GM19395 (cell line): ENCODE measurements around the gene LIMS1.
"Not testable (repeated sequence)": the region's sequence is repeated elsewhere in the genome, so short reads cannot be mapped to it uniquely, and the experiment has no call there.

Source experiments
- ATAC-seq: cut with Tn5 transposase; IDR thresholded peaks from one replicate; pipeline ENCODE4 v1.9.1; 2021; ENCODE audit warnings: mild to moderate bottlenecking, moderate library complexity; ENCODE audit not compliant: unreplicated experiment

Gene LIMS1, protein sequence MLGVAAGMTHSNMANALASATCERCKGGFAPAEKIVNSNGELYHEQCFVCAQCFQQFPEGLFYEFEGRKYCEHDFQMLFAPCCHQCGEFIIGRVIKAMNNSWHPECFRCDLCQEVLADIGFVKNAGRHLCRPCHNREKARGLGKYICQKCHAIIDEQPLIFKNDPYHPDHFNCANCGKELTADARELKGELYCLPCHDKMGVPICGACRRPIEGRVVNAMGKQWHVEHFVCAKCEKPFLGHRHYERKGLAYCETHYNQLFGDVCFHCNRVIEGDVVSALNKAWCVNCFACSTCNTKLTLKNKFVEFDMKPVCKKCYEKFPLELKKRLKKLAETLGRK

DNA sequence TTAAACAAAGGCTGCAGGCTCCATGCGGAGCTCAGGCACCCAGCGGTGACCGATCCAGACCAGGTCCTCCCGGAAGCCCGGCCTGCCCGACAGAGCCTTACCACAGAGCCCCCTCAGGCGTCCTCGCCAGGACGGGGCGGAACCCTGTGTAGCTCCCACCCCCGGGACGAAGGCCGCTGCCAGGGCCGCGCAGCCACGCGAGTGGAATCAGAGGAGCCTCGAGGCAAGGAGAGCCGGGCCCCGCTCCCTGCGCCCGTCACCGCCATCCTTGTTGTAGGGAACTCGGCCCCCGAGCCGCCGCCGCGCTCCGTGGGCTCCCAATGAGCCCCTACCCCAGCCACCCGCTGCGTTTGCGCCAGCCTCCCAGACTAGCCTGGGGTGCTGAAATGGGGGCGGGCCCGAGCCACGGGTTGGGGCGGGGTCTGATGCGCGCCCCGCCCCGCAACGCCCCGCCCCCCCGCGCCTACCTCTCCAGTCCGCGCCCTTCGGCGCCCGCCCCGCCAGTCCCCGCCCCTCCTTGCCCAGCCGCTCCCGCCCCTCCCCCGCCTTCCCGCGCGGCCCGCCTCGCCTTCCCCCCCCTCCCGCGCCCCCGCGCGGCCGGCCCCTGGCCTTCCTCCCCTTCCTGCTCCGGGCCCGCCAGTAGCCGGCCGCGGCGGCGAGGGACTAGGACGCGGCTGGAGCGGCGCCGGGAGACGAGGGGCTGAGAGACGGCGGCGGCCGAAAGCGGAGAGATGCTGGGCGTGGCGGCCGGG, at the start of gene LIMS1:
Gene LIMS1 (plus strand): TSS at position 639 of the 752 bp plus-strand sequence. CDS start 93 bp downstream, at position 732.
- peak; percentile 89 for ATAC-seq

DNA sequence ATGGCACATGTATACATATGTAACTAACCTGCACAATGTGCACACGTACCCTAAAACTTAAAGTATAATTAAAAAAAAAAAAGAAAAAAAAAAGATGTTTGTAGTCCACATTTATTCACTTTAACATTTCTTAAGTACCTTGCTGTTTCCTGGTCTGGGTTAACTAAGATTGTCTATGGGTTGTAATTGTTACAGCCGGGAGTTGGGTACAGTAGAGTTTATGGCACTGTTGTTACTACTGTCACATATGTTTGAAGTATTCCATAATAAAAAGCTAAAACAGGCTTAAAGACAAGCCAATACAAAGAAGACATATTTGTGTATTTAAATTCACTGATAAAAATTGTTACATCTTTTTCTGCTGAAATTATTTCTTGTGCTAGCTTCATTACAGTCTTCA, 49.0 kb upstream of the LIMS1 start:
- no peak for ATAC-seq

DNA sequence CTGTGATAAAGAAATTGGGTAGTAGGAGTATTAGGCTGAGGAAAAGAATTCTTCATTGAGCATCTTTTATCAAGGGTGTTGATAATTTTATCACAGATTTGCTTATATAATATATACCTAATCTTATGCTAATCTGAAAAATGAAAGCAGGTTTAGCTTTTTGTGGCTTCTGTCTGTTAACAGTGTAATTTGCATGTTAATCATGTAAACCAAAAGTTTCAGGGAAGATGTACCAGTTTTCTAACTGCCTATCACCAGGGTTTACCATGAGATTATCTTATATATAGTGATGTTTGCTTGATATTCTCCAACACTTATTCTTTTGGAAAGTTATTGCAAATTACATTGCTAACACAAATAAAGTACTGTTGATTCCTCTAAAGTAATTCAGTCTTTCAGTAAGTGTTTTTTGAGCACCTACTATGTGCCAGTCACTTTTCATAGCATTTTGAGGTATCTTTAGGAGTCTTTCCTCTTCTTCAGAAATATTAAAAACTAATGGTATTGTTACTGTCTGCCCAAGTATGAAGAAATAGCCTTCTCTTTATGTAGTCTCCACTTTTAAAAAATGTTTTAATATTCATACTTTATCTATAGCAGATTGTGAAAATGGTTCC, 43.7 kb upstream of the LIMS1 start:
- no peak for ATAC-seq

DNA sequence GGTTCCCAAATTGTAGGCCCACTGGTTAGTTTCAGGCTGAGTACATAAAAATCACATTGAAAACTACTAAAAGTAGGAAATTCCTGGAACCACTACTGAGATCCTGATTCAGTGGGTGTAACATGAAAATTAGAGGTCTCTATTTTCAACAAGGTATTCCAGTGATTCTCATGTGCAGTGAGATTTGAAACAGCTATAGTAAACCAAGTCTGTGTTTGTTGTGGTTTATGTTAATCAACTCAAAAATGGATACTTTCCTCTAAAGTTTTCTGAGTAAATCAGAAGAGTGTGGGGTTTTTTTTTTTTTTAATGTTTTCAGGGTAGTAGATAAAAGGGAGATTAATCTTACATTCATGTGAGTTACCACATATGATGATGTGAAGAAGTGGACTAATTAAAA, 42.4 kb upstream of the LIMS1 start:
- ATAC-seq = no peak

DNA sequence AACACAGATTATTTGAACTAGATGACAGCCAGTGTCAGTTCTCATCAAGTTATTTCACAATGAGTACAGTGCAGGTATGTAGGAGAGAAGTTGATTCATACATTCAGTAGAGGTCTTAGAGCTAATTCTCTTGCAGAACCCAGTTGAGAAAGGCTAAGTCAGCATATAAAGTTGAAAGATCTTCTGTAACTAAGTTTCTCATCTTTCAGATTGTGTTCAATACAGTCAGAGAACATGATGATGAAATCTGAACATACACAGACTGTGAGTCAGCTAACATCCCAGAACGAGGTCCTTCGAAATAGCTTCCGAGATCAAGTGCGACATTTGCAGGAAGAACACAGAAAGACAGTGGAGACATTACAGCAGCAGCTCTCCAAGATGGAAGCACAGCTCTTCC, 41.9 kb upstream of the LIMS1 start:
- no peak for ATAC-seq

DNA sequence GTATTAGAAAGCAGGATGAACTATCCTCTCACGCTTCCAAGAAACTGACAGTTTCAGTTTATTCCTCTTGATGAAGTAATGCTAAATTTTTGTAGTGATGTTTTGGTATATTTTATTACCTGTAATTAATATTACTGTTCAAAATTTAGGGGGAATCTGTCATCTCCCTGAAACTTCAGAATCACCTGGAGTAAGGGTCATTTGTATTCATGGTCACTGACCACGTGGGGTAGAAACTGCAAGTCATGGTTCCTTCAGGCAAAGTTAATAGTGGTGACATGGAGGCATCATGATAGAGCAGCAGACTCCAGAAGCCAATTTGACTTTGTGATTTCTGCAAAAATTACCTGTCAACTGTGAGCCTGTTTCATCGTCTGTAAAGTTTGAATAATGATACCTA, 38.1 kb upstream of the LIMS1 start:
- not testable (repeated sequence) for ATAC-seq

DNA sequence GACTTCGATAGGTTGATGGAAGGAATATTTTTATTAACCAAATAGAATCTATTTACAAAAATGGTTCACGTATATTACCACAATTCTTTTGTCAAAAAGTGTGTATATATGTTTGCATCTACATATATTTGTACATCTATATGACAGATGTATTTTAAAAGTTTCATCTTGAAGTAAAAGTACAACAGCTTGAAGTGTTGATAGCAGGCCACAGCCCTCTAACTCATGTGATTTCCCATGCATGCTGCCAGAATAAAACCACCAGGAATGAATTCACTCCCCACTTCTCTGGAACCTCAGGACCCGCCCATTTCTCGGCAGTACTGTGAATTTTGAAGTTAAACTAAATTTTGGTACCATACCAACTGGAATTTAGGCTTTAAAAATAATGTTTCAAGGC, 26.6 kb upstream of the LIMS1 start:
- ATAC-seq = not testable (repeated sequence)

DNA sequence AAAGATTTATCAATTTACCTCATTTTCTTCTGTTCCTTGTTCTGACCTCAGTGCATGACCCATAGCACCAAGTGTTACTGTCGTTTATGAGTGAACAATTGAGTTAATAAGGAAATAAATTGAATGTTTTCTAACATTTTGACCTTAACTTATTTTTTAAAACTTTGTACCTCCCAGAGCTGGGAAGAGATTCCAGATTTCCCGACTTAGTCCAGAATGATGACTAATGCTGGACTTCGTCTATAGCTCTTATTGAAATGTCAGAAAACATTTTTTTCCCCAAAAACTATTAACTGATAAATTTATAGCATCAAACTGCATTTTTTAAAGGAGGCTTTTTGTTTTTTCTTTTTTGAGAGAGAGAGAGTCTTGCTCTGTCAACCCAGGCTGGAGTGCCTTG, 21.8 kb upstream of the LIMS1 start:
- ATAC-seq = not testable (repeated sequence)

DNA sequence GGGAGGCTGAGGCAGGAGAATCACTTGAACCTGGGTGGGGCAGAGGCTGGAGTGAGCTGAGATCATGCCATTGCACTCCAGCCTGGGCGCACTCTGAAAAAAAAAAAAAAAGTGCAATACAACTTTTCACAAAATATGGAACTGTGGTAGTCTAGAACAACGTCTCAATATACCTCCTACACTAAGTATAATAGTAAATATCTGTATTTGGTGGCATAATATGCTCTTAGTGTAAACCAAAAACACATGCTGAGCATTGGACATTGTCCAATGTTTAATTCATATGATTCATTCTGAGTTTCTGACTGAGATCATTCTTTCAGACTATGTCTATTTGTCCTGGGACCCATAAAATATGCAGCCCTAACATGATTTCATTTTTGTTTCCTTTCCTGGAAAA, 19.8 kb upstream of the LIMS1 start:
- not testable (repeated sequence) for ATAC-seq

DNA sequence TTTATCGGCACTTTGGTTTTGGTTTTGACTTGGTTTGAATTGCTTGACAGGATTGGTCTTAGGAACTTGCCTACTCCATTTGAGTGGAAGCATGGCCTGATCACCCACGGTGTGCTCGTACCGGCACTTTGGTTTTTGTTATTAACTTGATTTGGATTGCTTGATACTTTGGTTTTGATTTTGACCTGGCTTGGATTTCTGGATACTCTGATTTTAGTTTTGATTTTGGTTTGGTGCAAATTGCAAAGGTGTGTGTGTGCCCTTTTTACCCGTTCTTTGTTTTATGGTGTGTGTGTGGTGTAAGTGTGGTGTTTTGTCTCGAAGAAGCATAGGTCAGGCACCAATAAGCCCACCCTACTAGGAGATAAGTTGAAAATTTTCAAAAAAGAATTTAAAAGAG, 9.6 kb upstream of the LIMS1 start:
- not testable (repeated sequence) for ATAC-seq

DNA sequence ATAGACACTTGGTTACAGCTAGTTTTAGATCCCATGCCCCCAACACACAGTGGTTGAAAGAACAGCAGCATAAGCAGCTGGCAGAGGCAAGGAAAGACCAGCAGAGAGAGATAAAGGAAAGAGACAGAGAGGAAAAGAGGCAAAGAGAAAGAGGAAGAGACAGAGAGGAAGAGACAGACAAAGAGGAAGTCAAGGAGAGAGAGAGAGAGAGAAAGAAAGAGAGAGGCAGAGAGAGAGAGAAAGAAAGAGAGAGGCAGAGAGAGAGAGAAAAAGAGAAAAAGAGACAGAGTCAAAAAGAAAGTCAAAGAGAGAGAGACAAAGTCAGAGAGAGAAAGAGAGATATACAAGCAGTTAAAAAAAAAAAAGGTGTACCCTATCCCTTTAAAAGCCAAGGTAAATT, 9.0 kb upstream of the LIMS1 start:
- not testable (repeated sequence) for ATAC-seq

DNA sequence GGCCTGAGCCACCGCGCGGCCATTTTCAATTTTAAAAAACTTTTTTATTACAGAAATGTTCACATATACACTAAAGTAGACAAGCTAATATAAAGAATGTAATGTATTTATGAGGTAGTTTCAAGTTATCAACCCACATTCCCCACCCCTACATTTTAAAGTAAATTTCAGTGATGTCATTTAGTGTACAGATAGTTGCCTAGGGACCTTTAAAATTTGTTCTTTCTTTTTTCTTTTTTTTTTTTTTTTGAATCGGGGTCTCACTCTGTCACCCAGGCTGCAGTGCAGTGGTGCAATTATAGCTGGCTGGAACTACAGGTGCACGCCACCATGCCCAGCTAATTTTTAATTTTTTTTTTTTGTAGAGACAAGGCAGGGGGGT, 2.6 kb upstream of the LIMS1 start:
- ATAC-seq = no peak

DNA sequence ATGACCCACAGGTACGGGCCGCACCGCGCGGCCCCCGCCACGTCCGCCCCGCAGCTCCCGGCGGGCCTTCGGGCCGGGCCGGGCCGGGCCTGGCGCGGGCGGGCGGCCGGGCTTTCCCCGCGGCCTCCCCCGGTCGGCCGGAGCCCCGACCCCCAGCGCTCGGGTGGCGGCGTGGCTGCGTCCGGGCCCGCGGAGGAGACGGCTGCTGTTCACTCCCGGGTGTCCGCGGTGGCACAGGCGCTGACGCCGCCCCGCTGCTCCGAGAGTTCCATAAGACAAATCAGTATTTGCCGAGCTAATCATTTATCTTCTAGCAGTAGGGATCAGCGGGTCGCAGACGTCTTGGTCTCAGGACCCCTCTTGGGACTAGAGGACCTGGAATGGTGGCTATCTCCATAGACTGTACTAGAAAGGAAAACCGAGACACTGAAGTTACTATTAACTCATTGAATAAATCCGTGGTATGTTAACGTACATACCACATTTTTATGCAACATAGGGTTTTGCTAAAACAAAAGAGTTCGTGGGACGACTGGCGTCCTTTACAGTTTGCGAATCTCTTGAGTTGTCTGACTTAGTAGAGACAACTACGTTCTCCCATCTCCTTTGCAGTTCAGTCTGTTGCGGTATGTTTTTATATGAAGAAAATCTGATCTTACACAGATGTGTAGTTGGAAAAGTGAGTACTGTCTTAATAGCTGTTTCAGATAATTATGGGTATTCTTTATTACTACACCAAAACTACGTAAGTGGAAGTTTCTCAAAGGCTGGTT, 500 bp downstream of the LIMS1 start:
- peak; percentile 47 for ATAC-seq

DNA sequence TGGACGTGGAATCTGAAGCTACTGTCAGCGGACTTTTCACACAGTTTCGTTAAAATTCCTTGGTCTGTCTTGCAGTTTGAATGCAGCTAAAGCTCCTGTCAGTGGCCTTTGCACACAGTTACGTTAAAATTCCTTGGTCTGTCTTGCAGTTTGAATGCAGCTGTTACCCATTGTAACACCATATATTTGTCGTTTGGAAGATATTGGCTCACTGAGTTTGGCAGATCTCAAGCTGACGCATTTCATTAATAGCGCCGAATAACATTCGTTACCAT, 1.0 kb downstream of the LIMS1 start:
- no peak for ATAC-seq

DNA sequence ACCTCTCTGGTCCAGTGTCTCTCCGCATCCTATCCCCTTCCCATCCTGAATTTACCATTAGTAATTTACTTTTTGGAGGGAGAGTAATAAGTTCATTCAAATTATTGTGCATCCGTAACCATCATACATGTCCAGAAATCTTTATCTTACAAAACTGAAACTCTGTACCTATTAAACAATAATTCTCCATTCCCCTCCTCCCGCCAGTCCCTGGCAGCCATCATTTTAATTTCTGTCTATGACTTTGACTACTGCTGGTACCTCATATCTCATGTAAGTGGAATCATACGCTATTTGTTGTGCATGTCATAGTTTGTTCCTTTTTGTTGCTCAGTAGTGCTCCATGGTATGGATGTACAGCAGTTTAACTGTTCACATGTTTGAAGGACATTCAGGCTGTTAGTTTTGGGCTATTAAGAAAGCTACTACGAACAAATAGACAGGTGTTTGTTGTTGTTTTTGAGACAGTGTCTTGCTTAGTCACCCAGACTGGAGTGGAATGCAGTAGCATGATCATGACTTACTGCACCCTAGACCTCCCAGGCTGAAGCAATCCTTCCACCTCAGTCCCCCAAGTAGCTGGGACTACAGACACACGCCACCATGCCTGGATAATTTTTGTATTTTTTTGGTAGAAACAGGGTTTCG, 2.0 kb downstream of the LIMS1 start:
- no peak for ATAC-seq

DNA sequence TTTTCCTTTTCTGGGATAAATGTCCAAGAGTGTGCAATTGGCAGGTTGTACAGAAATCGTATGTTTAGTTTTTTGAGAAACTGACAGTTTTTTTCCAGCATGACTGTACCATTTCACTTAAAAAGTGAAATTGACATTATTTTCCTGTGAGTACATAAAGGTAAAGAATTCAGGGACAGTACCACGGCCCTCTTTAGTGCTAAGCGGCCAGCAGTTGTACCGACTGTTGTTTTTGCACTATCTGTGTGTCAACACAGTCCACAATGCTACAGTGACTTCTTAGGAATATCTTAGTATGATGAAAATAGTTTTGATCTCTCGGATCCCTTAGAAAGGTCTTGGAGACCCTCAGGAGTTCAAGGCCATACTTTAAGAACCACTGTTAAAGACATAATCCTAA, 2.6 kb downstream of the LIMS1 start:
- no peak for ATAC-seq

DNA sequence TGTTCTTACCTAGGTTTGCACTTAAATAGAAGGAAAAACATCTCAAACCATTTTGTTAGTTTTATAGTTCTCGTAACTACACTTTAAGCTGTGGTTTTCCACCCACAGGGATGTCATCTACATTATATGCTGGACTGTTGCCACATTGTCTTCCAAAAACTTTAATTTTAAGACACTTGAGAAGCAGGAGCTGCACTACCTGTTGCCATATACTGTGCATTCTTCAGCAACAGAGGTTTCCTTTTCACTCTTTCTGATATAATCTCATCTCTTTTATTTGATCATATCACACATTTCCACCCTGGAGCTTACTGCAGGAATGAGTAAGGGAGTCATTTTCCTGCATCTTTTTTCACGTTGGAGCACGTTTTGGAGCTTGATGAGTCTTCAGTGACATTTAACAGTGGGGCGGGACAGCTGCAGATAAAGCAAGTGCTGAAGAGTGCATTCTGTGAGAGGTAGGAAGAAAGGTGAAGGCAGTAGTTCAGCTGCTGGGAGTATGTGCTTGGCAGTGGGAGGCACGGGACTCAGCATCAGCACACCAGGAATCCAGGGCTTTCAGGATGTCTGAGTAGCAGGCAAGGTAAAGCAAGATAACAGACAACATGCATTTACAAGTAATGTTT, 3.8 kb downstream of the LIMS1 start:
- ATAC-seq = no peak

DNA sequence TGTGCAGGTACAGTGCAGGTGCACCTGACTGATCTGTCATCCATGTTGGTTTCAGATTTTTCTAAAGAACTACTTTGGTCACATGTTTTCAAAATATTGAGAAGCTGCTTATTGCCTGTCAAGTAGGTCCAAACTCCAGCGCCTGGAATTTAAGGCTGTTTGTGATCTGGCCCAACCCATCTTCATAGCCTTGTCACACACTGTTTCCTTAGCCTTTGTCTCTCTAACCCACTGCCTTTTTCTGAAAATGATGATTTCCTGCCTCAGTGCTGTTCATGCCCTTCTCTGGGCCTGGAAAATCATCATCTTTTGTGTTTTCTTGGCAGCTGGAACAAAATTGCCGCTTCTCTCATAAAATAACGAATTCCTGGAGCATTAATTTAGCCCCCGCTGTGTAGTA, 7.2 kb downstream of the LIMS1 start:
- no peak for ATAC-seq

DNA sequence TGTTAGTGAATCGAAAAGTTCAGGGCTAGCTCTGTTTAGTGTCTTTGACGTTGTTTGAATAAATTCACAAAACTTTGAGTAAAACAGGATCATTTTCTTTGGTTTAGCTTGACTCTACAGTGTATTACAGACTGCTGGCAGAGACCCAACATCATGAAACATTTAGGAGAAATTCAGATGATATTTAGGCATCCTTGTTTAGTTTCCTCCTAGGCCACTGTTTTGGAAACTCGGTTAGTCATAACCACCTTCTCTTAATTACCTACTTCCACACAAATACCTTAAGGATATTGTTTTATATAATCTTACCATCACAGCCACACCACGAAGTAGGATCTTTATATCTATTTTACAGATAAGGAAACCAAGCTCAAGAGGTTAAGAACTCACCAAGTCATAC, 7.8 kb downstream of the LIMS1 start:
- no peak for ATAC-seq

DNA sequence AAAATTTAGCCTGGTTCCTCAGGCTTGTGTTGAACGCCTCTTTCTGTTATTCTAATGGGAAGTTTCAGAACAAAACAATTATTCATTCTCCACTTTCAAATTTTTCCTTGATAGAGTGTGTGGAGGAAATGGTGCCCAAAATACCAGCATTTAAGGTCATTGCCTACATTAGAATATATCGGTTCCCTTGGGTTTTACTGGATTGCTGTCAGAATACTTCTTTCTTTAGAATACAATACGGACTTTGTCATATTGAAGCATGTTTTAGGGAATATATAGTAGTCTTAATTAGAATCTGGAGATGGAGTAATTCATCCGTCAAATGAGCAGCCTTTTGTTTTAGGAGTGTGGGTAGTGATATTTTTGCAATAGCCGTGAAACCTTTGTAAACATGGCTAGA, 13.3 kb downstream of the LIMS1 start:
- ATAC-seq = no peak
